ENCODE data around the gene PRMT2.
"Not testable (repeated sequence)": the region's sequence is repeated elsewhere in the genome, so short reads cannot be mapped to it uniquely, and the experiment has no call there.

The PRMT2 gene

GRCh38 chr21:46617267-46618051 lies 18.0 kb upstream of the PRMT2 start:
- DNase-seq (ENCODE audit: low read depth, low spot score): no peak

GRCh38 chr21:46618738-46619379 lies 16.6 kb upstream of the PRMT2 start:
- no peak for DNase-seq (ENCODE audit: low read depth, low spot score)

- no peak for DNase-seq (ENCODE audit: low read depth, low spot score)
Observed at GRCh38 chr21:46619846-46620245, 15.6 kb upstream of the PRMT2 start.

GRCh38 chr21:46620846-46621245 lies 14.6 kb upstream of the PRMT2 start:
- no peak for DNase-seq (ENCODE audit: low read depth, low spot score)

- DNase-seq (ENCODE audit: low read depth, low spot score): no peak
Observed at GRCh38 chr21:46621457-46622182, 13.9 kb upstream of the PRMT2 start.

GRCh38 chr21:46622226-46622625 lies 13.2 kb upstream of the PRMT2 start:
- DNase-seq (ENCODE audit: low read depth, low spot score): no peak

GRCh38 chr21:46624050-46624449 lies 11.4 kb upstream of the PRMT2 start:
- no peak for DNase-seq (ENCODE audit: low read depth, low spot score)

- DNase-seq (ENCODE audit: low read depth, low spot score): no peak
Observed at GRCh38 chr21:46625759-46626158, 9.7 kb upstream of the PRMT2 start.

- DNase-seq (ENCODE audit: low read depth, low spot score): no peak
Observed at GRCh38 chr21:46626536-46626935, 8.9 kb upstream of the PRMT2 start.

GRCh38 chr21:46626975-46627501 lies 8.4 kb upstream of the PRMT2 start:
- DNase-seq (ENCODE audit: low read depth, low spot score): no peak

GRCh38 chr21:46627726-46628125 lies 7.7 kb upstream of the PRMT2 start:
- no peak for DNase-seq (ENCODE audit: low read depth, low spot score)

- no peak for DNase-seq (ENCODE audit: low read depth, low spot score)
Observed at GRCh38 chr21:46628868-46629267, 6.6 kb upstream of the PRMT2 start.

- not testable (repeated sequence) for DNase-seq (ENCODE audit: low read depth, low spot score)
Observed at GRCh38 chr21:46630915-46631314, 4.6 kb upstream of the PRMT2 start.

- DNase-seq (ENCODE audit: low read depth, low spot score): no peak
Observed at GRCh38 chr21:46633566-46633965, 1.9 kb upstream of the PRMT2 start.

- no peak for DNase-seq (ENCODE audit: low read depth, low spot score)
Observed at GRCh38 chr21:46634427-46634826, 1.0 kb upstream of the PRMT2 start.

GRCh38 chr21:46634966-46635323 lies 529 bp upstream of the PRMT2 start:
- DNase-seq (ENCODE audit: low read depth, low spot score): peak; percentile 47

- no peak for DNase-seq (ENCODE audit: low read depth, low spot score)
Observed at GRCh38 chr21:46636181-46636512, 673 bp downstream of the PRMT2 start.

- no peak for DNase-seq (ENCODE audit: low read depth, low spot score)
Observed at GRCh38 chr21:46636550-46637285, 1.2 kb downstream of the PRMT2 start.

GRCh38 chr21:46637952-46638746 lies 2.7 kb downstream of the PRMT2 start:
- DNase-seq (ENCODE audit: low read depth, low spot score): no peak

GRCh38 chr21:46639489-46640386 lies 4.3 kb downstream of the PRMT2 start:
- DNase-seq (ENCODE audit: low read depth, low spot score): no peak

Measured in iPS DF 19.7 (cell line).